Right atrium auricular region (tissue), 2 donors: Measurements from ENCODE around the gene UTS2R. TPM values are rescaled to one million over a fixed set of nuclear protein-coding genes. Genes with fewer than 3 reads are reported as not detected.

ENCODE experiments used
- DNase-seq: peaks from one replicate; pipeline ENCODE4 v3.0.0-alpha.2; 2019; ENCODE audit warnings: low spot score
- H3K27ac ChIP-seq, 2 donors: fragments of 200-600 bp; sonication (generic); 1 replicate in 1 of 2; 2 replicates in 1 of 2; pipeline ENCODE4 v1.5.1; 2016 to 2019
- H3K27me3 ChIP-seq, 2 donors: fragments of 200-600 bp; sonication (generic); one replicate each; pipeline versions ENCODE4 v1.5.1 to v1.6.0; 2017 to 2019
- H3K36me3 ChIP-seq: fragments of 200-600 bp; sonication (generic); one replicate; pipeline ENCODE4 v1.5.1; 2016
- H3K4me1 ChIP-seq, 2 donors: fragments of 200-600 bp; sonication (generic); one replicate each; pipeline versions ENCODE4 v1.5.1 to v1.6.0; 2017 to 2019
- H3K4me3 ChIP-seq, 2 donors: fragments of 200-600 bp; sonication (generic); 1 replicate in 1 of 2; 2 replicates in 1 of 2; pipeline ENCODE4 v1.5.1; 2017 to 2019; ENCODE audit warnings: mild to moderate bottlenecking in 1 of 2, moderate library complexity in 1 of 2
- H3K9me3 ChIP-seq, 2 donors: fragments of 200-600 bp; sonication (generic); one replicate each; pipeline ENCODE4 v1.5.1; 2019
- CTCF ChIP-seq, 2 donors: fragments of 200-600 bp; sonication (generic); IDR thresholded peaks; one replicate each; pipeline ENCODE4 v1.5.1; 2019; ENCODE audit warnings: antibody characterized with exemption in 2 of 2
- total RNA-seq, 2 donors: library from RNA; depleted of rRNA; stranded (reverse); fragments of >200 nt; gene quantifications; one replicate each; pipeline ENCODE4 v1.1.0, GENCODE V29; 2016

The UTS2R gene
- total RNA-seq, 2 donors from 2014 or later: 0.44 to 16.9 TPM

GRCh38 chr17:82328994-82329507 is 42.5 kb upstream of the UTS2R start:
- Histone ChIP-seq H3K4me3 (no peak overlapping the region), H3K36me3 (no peaks in the 10 kb centered on the region), H3K4me1 (peaks cover 0 to 28% of the 10 kb centered on the region in 2 donors), H3K9me3 (no peaks in the 10 kb centered on the region), H3K27me3 (peaks cover 0 to 3% of the 10 kb centered on the region in 2 donors), H3K27ac (no peak overlapping the region)
- TF ChIP-seq CTCF (IDR thresholded peaks at IDR 0.05): no peak
- no peak for DNase-seq

DNA sequence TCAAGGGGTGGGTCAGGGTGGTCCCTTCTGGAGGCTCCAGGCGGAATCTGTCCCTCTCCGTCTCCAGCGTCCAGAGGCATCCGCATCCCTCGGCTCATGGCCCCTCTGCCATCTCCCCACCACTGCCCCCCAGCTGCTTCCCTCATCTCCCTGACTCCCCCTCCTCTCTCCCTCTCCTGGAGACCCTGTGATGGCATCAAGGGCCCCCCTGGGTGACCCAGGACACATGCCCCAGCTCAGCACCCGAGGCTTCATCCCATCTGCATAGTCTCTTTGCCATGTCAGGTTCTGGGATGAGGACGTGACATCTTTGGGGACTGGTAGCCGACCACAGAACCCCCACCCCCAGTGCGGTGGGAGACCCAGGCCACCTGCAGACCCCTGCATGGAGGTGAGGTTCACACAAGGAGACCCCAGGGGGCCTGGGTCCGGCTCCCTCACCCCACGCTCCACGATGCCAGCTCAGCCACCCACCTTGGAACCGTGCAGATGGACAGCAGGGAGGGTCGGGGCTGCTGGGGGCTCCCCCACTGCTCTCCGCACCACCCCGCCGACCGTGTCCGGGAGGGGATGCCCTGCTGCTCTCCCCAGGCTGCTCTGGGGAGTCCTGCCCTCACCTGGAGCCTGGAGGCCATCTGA is 41.8 kb upstream of the UTS2R start:
- peaks cover 0 to 35% of the 10 kb centered on the region in 2 donors for H3K4me1 ChIP-seq
- H3K4me3 ChIP-seq: no peak overlapping the region
- no peak for DNase-seq
- no peak for TF ChIP-seq CTCF (IDR thresholded peaks at IDR 0.05)
- H3K27ac ChIP-seq: no peak overlapping the region
- no peaks in the 10 kb centered on the region for H3K9me3 ChIP-seq
- H3K27me3 ChIP-seq: peaks cover 0 to 3% of the 10 kb centered on the region in 2 donors
- H3K36me3 ChIP-seq: no peaks in the 10 kb centered on the region

GRCh38 chr17:82330322-82331239 is 41.0 kb upstream of the UTS2R start:
- Histone ChIP-seq H3K9me3 (no peaks in the 10 kb centered on the region), H3K27me3 (peaks cover 0 to 3% of the 10 kb centered on the region in 2 donors), H3K36me3 (no peaks in the 10 kb centered on the region), H3K4me1 (peaks cover 0 to 43% of the 10 kb centered on the region in 2 donors), H3K27ac (no peak overlapping the region), H3K4me3 (no peak overlapping the region)
- no peak for DNase-seq
- no peak for TF ChIP-seq CTCF (IDR thresholded peaks at IDR 0.05)

DNA sequence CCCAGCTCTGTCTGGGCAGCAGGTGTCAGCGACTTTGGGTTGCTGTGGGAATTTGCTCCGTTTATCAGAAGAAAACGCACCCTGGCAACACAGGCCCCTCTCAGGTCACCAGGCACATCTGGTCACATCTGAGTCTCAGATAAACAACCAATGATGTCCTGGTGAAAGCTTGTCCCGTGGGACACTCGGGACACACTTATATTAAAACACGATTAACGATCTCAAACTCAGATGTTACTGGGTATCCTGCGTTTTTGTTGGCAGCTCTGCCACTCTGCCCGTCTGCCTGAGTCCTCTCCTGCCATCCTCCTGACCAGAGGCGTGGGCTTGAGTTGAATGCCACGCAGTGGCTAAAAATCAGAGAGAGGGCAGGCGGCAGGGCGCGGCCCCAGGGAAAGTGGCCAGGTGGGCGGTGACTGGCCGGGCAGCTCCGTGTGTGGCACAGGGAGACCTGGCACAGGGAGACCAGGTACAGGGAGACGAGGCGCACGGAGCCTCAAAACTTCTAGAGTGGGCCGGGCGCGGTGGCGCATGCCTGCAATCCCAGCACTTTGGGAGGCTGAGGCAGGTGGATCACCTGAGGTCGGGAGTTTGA is 40.1 kb upstream of the UTS2R start:
- no peak for DNase-seq
- H3K27ac ChIP-seq: no peak overlapping the region
- H3K4me3 ChIP-seq: no peak overlapping the region
- peaks cover 0 to 3% of the 10 kb centered on the region in 2 donors for H3K27me3 ChIP-seq
- no peaks in the 10 kb centered on the region for H3K36me3 ChIP-seq
- peaks cover 0 to 50% of the 10 kb centered on the region in 2 donors for H3K4me1 ChIP-seq
- TF ChIP-seq CTCF (IDR thresholded peaks at IDR 0.05): no peak
- no peaks in the 10 kb centered on the region for H3K9me3 ChIP-seq

DNA sequence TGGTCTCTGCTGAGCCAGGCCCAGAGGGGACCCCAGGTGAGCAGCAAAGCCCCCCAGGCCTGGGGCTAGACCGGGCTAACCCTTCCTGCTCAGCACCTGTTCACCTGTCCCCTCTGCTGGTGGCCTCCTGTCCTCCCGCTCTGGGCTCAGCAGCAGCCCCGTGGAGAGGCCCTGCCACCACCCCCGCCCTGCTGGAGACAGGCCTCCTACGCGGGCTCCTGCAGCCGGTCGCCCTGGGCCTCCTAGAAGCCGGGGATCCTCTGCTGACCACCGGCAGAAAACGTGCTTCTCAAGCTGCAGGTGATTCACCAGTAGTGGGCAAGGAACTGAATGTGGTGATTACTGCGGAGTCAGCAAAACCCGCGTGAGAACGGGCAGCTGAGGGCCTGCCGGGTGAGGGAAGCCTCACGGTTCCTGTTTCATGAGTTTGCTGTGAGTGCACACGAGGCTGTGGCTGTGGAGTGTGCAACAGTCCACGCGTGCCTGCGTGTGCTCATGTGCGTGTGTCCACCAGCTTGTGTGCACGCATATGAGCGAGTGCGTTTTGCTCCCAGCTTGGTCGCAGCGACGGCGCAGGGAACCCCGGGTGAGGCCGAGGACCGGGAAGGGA is 38.8 kb upstream of the UTS2R start:
- TF ChIP-seq CTCF (IDR thresholded peaks at IDR 0.05): no peak
- Histone ChIP-seq H3K4me1 (peaks cover 0 to 50% of the 10 kb centered on the region in 2 donors), H3K9me3 (no peaks in the 10 kb centered on the region), H3K27ac (peak overlapping the region; percentile 1 to 53), H3K36me3 (no peaks in the 10 kb centered on the region), H3K4me3 (peak overlapping the region; percentile 34 to 55), H3K27me3 (peaks cover 0 to 3% of the 10 kb centered on the region in 2 donors)
- peak; percentile 73 for DNase-seq
